HT-29 (cell line): ENCODE data around the gene S100A10. TPM values are rescaled to one million over a fixed set of nuclear protein-coding genes. Genes with fewer than 3 reads are reported as not detected.

Experiments used
- DNase-seq: peaks from one replicate; pipeline ENCODE4 v3.0.0-alpha.2; 2015; ENCODE audit warnings: low spot score
- total RNA-seq: library from RNA; depleted of rRNA; stranded (reverse); fragments of >200 nt; shearing (Covaris generic); gene quantifications from 2 replicates; pipeline ENCODE4 v1.2.3, GENCODE V29; 2014; rRNA removed

S100A10 gene
- total RNA-seq, 1 experiment from 2014 or later, result 279 TPM

- DNase-seq, result peak; percentile 81
Measured at GRCh38 chr1:151936653-151937052, 57.0 kb downstream of the S100A10 start.

GRCh38 chr1:151935894-151936602, 57.6 kb downstream of the S100A10 start:
- peak; percentile 77 for DNase-seq

GRCh38 chr1:151935154-151935553, 58.5 kb downstream of the S100A10 start:
- DNase-seq, result peak; percentile 51

- peak; percentile 87 for DNase-seq
Measured at GRCh38 chr1:151934048-151934493, 59.6 kb downstream of the S100A10 start.

Other genes with a start within 250 kb of the S100A10 start
- gene MRPL9, start 230.4 kb downstream of the S100A10 start, total RNA-seq, result 122 and 193 TPM in 2 replicates
- gene TDRKH, start 203.4 kb downstream of the S100A10 start, total RNA-seq, result 6.8 and 9.3 TPM in 2 replicates
- not detected in 2 replicates for gene LINGO4, start 188.4 kb downstream of the S100A10 start, total RNA-seq
- gene RORC, start 162.1 kb downstream of the S100A10 start, total RNA-seq, result 0.33 and 1.1 TPM in 2 replicates
- 3.5 and 5.2 TPM in 2 replicates for gene C2CD4D, start 154.0 kb downstream of the S100A10 start, total RNA-seq
- gene THEM5, start 140.1 kb downstream of the S100A10 start, total RNA-seq, result not detected in 2 replicates
- gene THEM4, start 84.3 kb downstream of the S100A10 start, total RNA-seq, result 12.2 and 14.8 TPM in 2 replicates
- 326 and 331 TPM in 2 replicates for gene S100A11, start 43.1 kb upstream of the S100A10 start, total RNA-seq
- gene TCHHL1, start 95.2 kb upstream of the S100A10 start, total RNA-seq, result not detected in 2 replicates
- 0.03 TPM in 1 of 2 replicates, not detected in the other for gene TCHH, start 121.6 kb upstream of the S100A10 start, total RNA-seq
- gene RPTN, start 165.4 kb upstream of the S100A10 start, total RNA-seq, result not detected in 2 replicates
- gene HRNR, start 230.3 kb upstream of the S100A10 start, total RNA-seq, result not detected in 2 replicates